Skin of body (tissue), 2 donors: Measurements from ENCODE around the gene RNF208. TPM values are rescaled to one million over a fixed set of nuclear protein-coding genes. Genes with fewer than 3 reads are reported as not detected.
"Not testable (repeated sequence)": the region's sequence is repeated elsewhere in the genome, so short reads cannot be mapped to it uniquely, and the experiment has no call there.

Experiments
- DNase-seq: peaks from one replicate; lab custom pipeline; 2025; lab: John Stamatoyannopoulos, UW
- total RNA-seq: library from RNA; depleted of rRNA; stranded (reverse); fragments of >200 nt; gene quantifications from one replicate; pipeline ENCODE4 v1.2.3, GENCODE V29; 2014

RNF208 gene
- total RNA-seq, 1 donor from 2014 or later = 0.20 TPM

DNA sequence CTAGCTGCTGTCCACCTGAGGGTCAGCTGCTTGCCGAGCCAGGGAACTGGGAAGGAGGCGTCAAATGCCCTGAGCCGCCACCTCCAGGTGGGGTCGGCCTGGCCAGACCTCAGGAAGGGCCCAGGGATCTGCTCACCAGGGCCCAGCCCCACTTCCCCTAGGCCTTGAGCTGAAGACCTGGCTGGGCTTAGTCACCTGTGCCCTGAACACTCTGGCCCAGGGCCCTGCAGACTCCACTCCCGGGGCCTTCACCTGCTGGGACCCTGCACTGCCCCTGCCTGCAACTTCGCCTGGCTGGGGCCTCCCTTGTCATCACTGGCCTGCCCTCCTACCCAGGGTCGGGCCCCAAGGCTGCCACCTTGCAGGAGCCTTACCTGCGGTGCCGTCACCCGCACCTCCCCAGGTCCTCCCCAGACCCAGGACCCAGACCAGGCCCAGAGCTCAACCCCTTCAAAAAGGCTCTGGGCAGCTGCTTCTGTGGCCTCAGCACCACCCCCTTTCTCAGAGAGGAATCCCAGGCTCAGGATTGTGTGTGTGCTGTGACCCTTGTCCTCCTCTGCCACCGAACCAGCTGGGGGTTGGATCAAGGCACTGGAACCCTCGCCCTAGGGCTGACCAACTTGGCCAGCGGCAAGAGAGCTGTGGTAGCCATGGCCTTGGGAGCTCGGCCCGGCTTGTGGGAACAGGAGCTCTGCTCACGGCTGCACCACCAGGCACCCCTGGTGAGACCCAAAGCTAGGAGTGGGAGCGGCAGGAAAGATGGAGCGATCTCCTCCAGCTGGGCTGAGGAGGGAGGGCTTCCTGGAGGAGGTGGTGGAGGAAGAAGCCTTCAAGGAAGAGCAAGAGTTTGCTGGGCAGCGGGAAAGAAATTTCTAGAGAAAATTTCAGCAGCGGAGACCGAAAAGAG, 31.9 kb upstream of the RNF208 start:
- DNase-seq = no peak

DNA sequence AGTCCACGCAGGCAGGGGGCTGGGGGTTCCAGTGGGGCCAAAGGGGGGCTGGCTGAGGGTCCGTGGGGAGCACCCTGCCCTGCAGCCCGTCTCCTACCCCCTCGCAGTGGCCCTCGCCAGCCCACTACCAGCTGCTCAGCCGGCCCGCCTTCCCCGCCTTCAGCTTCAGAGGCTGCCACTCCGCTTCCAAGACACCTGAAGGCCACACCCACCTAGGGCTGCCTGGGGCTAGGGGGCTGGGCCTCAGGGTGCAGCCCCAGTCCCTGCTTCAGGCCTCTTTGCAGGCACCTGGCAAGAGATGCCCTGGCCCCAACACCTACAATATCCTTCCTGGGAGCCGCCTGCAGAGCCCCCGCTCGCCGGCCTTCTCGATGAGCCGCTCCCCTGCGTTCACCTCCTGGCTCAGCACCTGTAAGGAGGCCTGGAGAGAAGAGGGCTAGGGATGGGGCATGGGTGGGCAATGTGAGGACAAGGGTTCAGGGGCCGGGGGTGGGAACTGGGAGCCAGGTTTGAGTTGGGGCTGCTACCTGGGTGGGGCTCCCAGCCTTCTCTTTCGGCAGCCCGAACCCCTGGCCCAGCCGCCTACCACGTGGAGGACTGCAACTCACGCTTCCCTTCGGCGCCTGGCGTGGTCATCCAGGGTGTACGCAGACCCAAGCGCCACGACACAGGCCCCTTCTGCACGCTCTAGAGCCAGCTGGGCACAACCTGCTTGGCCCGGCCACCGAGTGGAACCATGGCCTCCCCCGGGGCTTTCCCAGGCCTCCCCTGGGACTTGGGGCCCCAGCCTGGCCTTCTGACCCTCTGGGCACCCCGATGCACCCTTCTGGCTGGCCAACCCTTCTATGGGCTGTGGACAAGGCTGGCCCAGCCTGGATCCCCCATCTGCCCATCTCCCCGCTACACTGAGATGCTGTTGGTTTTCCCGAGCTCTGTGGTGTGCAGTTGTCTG, 30.8 kb upstream of the RNF208 start:
- DNase-seq = no peak

DNA sequence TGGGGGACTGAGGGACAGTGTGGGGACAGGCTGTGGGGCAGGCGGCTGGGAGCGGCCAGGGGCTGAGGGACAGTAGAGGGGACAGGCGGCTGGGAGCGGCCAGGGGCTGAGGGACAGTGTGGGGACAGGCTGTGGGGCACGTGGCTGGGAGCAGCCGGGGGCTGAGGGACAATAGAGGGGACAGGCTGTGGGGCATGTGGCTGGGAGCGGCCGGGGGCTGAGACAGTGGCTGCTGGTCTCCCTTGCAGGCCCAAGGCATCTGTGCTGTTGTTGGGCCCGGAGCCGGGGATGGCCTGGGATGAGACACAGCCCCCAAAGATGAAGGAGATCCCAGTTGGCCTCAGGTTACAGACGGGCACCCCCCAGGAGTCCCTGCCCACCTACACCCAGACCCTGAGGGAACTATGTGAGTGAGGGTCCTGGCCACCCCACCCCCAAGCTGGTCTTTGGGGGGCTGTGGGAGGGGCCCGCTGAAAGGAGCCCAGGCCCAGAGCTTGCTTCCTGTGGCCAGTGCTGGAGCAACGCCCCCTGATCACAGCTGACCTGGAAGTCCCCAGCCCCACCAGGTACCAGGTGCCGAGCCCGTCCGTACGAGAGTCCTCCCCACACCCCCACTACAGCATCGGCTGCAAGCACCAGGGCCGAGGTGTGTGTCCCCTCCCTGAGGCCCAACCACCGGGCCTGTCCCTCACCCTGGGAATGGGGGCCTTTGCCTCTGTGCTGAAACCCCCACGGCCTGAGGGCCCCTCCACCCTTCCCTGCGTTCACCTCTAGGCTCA, 29.6 kb upstream of the RNF208 start:
- DNase-seq = no peak

DNA sequence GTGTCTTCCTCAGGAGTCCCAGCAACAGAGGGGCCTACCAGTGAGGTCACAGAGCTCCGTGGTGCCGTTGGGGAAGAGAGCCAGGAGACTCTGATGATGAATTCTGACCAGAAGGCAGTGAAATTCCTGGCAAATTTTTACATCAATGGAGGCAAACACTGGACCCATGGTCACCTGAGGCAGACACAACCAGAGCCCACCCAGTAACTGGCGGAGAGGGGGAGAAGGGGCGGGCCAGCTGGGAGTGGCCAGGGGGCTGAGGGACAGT, 29.1 kb upstream of the RNF208 start, which contains the start of gene STPG3:
Gene STPG3, plus strand, starts transcription at position 93 of the 268 bp plus-strand sequence. Its CDS starts 1 bp downstream, at position 94.
- DNase-seq = no peak

DNA sequence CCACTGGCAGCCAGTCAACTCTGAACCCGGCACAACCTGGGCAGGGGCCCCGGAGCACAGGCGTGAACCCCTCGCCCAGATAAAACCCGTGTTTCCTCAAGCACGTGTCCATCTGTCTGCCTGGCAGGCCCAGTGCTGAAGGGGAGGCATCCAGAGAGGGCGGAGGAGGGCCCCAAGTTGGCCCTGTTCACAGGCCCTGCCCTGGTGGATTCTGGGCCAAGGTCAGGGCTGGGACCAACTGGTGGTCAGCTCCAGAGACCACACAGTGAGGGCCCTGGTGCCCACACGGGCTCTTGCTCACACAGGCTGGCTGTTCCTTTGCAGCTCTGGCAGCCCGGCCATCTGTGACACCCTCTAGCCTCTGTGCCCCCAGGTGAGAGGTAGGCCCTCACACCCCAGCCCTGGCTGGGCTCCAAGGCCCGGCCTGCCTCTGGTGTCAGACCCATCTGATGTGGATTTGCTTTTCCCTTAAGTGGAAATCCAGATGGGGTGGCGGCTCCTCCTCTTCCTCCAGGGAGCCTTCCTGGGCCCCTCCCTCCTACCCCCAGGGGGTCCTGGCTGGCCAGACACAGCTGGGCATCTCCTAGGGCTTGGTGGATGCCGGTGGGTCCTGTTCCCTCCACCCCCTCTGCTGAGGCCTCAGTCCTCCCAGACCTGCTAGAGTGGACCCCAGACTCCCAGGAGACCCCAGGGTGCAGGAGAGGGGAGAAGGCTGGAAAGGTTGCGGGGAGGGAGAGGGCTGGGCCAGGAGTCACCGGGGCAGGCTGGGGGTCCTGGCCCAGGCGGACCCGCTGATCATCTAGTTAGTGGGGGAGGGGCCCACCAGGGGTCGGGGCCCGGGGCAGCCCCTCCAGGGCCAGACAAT, 28.5 kb upstream of the RNF208 start:
- no peak for DNase-seq

DNA sequence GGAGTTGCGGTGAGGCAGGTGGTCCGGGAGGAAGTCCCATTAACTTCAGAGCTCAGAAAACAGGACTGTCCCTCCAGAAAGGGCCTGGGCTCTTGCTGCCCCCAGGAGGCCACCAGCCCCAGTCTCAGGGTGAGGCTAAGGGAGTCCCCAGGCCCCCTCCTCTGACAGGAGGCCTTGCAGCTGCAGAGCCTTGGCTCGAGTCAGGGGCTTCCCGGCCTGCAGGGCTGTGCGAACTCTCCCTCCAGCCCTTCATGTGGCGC, 25.8 kb upstream of the RNF208 start:
- DNase-seq = no peak

DNA sequence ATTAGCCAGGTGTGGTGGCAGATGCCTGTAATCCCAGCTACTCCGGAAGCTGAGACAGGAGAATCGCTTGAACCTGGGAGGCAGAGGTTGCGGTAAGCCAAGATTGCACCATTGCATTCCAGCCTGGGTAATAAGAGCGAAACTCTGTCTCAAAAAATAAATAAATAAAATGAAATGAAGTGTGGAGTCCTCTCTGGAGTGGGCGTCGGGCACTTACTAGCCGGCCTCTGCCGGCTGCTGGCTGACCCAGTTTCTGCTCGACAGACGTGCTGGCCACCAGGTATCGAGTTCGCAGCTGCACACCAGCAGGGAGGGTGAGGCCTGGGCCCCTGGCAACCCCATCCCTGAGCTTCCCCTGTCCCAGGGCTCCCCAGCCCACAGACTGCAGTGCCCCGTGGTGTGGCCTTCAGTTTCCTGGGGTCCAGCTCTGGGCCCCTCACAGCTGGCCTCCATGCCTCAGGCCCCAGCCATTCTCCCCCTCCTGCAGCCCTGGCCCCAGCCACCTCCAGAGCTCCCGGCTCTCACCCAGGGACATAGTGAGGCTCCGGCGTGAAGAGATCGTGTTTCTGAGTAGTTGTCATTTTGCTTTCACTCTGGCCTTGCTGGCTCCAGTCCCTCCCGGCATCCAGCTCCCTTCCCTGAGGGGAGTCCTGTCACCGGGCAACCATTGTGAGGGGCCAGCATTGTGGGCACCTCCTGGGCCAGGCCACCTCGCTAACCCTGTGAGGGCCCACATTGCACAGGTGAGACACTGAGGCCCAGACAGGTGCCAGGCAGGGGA, 25.3 kb upstream of the RNF208 start:
- no peak for DNase-seq

DNA sequence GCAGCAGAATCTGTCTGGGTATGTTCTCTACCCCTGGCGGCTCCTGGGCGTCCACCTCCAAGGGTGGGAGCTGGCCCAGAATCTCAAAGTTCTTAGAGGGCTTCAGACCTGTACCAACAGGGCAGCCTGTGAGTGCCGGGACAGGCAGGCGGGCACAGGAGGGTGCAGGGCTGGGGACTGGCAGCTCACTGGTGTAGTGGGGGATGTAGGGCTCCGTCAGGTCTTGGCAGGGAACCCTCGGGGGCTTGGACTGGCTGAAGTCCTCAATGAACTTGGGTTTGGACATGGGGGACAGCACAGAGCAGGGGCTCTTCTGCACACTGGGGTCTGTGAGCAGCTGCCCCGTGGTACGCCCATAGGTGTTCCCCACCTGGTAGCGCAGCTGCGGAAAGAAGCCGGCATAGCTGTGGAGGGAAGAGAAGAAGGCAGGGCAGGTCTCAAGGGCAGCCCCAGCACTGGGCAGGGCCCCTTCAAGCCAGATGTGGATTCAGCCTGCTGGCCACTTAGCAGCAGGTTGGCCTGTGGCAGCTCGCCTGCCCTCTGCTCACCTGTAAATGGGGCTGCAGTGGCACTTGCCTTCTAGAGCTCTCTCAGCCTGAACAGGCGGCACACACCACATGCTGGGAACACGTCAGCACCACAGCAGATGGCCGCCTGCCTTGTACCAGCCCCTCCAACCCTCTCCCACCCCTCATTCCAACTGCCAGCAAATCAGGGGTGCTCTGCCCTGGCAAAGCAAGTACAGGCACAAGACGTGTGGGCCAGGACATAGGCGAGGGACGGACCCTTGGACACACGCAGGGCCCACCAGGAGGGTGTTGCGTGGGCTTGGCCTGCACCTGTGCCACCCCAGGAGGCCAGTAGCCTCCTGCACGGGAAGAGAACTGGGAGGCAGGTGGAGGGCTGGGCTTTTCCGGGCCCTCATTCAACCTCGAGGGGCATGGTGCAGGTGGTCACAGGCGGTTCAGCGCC, 23.7 kb upstream of the RNF208 start:
- DNase-seq = no peak

DNA sequence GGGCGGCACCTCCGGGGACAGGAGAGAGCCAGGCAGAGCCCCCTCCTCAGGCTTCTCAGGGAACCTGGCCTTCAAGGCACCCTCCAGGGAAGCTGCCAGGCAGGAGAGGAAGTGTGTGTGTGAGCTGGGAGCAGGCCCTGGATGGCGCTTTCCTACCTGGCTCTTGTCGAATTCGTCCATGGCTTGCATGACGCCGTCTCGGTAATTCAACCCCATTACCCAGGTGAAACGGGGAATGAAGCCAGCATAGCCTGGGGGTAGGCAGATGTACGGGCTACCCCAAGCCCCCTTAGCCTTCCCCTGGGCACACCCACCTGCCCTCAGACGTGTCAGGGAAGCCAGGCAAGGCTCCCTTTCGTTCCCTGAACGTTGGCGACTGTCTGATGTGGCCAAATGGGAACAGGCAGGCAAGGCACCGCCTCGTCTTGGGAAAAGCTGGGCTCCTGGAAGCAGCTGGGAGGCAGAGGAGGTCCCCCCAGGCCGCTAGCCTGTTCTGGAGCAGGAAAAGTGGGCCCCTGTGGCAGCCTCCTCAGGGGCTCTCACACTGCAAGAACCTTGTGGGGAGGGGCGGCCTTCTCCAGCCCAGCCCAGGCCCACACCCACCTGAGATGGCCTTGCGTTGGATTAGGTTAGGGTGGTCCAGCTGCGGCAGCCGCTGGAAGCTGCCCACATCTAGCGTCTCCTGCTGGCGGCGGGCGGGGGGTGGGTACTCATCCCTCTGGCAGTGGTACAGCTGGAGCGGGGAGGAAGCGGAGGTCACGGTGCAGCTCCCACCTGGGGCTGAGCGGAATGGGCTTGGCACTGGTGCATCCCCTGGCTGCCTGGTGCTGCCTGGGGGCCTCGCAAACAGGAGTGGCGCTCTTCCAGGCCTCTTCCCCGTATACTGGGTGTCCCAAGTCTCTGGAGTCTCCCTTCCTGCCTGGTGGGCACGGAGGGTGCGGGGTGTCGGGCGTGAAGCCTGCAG, 22.7 kb upstream of the RNF208 start:
- DNase-seq = no peak

DNA sequence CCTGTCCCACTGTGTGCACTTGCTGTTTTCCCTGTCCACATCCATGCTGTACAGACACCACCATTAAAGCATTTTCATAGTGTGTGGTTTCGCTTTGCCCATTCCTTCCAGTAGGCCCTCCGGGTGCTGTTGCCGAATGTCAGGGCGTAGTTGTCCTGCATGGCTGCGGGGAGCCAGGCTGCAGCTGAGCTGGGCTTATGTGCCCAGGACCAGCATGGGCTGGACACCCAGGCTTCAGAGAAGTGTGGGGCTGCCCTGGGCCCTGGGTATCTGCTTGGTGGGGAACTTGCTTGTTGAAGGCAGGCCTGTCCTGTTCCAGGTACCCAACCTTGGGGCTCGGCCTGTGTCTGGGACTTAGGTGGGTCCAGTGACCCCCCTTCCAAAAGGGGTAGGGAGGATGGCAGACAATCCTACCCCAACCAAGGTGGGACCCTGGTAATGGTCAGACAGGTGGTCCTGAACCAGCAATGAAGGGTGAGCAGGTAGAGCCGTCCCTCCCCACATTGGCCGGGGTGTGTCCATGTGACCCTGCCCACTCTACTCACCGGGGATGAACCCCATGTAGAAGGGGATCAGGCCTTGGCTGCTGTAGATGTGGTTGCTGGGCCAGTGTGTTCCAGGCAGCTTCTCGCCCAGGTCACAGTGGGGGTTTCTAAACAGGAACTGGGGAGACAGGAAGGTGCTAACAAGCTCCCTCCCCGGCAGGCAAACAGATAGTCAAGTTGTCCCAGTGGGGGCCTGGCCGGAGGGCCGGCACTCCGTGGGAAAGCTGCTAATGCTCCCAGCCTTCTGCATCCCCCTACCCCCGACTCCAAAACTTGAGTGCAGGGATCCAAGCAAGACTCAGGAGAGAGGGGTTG, 21.8 kb upstream of the RNF208 start:
- no peak for DNase-seq

DNA sequence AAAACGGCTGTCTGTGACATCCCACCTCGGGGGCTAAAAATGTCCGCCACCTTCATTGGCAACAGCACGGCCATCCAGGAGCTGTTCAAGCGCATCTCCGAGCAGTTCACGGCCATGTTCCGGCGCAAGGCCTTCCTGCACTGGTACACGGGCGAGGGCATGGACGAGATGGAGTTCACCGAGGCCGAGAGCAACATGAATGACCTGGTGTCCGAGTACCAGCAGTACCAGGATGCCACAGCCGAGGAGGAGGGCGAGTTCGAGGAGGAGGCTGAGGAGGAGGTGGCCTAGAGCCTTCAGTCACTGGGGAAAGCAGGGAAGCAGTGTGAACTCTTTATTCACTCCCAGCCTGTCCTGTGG, 21.2 kb upstream of the RNF208 start:
- DNase-seq = not testable (repeated sequence)

DNA sequence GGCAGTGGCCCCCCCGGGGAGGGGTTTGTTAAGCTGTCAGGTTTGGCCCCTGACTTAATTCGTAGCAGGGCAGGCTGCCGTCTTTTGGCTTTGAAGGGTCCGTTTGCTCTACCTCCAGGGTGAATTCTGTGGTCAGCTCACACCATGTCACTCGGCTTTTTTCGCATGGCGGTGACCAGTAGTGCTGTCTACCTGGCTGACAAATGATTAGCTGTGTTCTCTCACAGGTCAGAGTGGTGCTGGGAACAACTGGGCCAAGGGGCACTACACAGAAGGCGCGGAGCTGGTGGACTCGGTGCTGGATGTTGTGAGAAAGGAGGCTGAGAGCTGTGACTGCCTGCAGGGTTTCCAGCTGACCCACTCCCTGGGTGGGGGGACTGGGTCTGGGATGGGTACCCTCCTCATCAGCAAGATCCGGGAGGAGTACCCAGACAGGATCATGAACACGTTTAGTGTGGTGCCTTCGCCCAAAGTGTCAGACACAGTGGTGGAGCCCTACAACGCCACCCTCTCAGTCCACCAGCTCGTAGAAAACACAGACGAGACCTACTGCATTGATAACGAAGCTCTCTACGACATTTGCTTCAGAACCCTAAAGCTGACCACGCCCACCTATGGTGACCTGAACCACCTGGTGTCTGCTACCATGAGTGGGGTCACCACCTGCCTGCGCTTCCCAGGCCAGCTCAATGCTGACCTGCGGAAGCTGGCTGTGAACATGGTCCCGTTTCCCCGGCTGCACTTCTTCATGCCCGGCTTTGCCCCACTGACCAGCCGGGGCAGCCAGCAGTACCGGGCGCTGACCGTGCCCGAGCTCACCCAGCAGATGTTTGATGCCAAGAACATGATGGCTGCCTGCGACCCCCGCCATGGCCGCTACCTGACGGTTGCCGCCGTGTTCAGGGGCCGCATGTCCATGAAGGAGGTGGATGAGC, 20.5 kb upstream of the RNF208 start:
- no peak for DNase-seq

DNA sequence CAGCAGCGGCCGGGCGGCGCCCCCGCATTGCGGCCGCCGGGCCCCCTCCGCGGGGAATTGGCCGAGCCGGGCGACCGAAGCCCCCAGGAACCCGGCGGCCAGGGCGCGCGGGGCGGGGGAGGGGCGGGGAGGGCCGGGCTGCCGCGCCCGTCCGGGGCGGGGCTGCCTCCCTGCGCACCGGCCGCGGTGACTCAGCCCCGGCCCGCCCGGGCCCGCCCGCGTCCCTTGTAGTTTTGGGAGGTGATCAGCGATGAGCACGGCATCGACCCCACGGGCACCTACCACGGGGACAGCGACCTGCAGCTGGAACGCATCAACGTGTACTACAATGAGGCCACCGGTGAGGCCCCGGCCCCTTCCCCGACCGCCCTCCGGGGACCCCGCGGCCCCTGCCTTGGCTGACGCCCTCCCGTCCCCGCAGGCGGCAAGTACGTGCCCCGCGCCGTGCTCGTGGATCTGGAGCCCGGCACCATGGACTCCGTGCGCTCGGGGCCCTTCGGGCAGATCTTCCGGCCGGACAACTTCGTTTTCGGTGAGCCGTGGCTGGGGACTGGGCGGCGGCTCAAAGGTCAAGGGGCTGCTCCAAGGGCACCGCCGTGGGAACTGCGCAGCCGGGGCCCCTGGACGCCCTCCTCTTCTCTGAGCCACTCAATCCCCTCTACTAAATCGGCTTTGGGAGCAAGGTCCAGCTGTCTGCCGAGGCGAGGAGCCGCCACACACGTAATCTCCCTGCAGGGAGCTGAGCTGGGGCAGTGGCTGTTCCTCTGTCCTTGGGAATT, 19.6 kb upstream of the RNF208 start:
- no peak for DNase-seq

DNA sequence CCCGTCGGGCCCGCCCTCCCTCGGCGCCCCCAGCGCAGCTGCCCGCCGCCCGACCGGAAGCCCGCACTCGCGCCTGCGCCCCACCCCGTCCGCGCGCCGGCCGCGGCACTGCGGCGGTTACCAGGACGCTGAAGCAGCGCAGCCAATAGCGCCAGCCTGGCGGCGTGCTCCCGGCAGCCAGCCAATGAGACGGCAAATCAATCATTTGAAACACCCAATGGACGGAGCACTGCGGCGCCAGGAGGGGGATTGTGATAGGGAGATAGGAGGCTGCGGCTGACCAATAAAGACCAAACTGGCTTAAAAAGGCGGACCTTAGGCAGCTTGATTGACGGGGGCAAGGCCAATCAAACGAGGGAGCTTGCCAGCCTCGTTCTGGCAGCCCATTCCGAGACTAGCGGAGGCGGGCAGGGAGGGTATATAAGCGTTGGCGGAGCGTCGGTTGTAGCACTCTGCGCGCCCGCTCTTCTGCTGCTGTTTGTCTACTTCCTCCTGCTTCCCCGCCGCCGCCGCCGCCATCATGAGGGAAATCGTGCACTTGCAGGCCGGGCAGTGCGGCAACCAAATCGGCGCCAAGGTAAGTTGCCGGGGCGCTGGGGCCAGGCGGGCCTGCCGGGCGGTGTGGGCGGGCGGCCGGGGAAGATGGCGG, 18.9 kb upstream of the RNF208 start, which contains the start of gene TUBB4B:
Gene TUBB4B, plus strand, starts transcription at position 447 of the 649 bp plus-strand sequence. Its CDS starts 74 bp downstream, at position 521.
- peak; percentile 100 for DNase-seq
